ENCODE measurements around the gene BAAT.
"Not testable (repeated sequence)": the region's sequence is repeated elsewhere in the genome, so short reads cannot be mapped to it uniquely, and the experiment has no call there.

The BAAT gene

DNA sequence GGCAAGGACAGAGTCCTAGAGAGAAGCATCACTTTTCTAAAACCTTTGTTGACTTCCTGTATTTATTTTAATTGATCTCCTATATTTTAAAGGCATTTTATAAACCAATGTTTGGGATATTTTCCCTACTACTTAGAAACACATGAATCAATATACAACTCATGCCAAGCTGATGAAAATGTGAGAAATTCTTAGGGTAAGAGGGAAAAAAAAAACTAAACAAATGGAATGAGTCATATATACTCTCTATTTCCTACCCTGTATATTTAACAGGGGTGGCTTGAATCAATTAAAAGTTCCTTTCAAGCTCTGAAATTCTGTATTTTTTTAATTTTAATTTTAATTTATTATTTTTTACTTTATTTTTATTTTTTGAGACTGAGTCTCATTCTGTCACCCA lies 19.6 kb downstream of the BAAT start:
- no peak for DNase-seq (ENCODE audit: extremely low read depth in 1 of 2, low read depth in 1 of 2)

GRCh38 chr9:101362450-101362849 lies 22.4 kb downstream of the BAAT start:
- DNase-seq (ENCODE audit: extremely low read depth in 1 of 2, low read depth in 1 of 2) = no peak

- no peak for DNase-seq (ENCODE audit: extremely low read depth in 1 of 2, low read depth in 1 of 2)
Measured at GRCh38 chr9:101360647-101361046, 24.2 kb downstream of the BAAT start.

DNA sequence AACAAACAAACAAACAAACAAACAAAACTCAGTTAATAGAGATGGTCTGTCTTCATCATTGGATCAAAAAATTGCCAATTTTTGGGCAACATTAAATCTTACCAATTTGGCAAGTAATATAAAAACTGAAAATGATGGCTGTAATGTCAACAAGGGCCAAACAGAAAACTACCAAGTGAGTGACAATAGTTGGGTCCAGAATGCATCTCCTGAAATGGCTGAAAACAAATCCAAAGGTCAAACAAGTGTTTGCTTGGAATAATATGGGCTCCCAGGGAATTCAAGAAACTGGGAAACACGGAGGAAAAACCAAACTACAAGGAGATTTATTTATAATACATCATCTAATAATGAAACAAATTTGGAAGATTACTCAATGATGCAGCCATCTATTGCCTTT lies 25.1 kb downstream of the BAAT start:
- no peak for DNase-seq (ENCODE audit: extremely low read depth in 1 of 2, low read depth in 1 of 2)

DNA sequence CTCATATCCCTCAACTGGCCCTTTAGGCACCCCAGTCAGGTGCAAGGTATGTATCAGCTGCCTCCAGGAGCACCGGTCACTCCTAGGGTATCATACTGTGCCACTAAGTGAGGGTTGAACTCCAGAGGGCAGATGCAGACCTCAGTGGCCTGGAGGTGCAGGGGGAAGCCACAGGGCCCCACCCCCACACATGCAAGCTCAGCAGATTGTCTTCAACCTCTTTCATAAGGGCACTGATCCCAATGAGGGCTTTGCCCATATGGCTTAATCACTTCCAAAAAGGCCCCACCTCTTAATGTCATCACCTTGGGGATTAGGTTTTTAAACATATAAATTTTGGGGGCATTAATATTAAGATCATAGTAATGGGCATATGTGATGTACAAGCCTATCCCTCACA lies 28.2 kb downstream of the BAAT start:
- no peak for DNase-seq (ENCODE audit: extremely low read depth in 1 of 2, low read depth in 1 of 2)

DNA sequence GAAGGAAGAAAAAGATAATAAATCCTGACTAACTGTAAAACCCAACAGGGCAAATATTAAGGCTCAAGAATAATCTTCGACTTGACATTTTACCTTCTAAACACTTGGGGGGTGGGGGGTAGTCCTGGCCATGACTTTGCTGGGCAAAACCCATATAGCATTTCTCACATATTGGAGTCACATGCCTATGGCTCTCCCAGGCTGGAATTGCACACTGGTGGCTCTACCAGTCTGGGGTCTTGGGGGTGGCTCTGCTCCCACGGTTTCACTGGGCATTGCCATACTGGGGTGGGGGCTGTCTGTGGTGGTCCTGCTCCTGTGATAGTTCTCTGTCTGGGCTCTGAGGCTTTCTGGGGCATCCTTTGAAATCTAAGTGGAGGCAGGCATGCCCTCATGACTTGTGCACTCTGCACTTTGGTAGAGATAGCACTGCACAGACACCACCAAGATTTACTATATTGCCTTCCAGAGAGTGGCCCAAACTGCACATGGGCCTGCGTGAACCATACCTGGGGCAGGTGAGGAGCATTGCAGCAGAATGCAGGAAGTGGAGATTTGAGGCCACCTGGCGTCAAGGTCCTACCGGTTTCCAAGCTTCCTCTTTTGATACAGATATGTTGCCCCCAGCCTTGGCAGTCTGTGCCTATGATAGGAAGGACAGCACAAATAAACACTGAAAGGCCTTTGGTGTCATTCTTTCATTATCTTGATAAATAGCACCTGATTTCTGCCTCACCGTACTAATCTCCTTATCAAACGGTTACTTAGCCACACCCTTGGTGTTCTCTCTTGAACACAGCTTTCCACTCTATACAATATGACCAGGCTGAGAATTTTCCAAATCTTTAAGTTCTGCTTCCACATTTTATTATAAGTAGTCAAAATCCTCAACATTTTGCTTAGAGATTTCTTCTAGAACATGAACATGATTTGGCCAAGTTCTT lies 29.8 kb downstream of the BAAT start:
- DNase-seq (ENCODE audit: extremely low read depth in 1 of 2, low read depth in 1 of 2) = no peak

GRCh38 chr9:101354143-101354764 lies 30.6 kb downstream of the BAAT start:
- no peak for DNase-seq (ENCODE audit: extremely low read depth in 1 of 2, low read depth in 1 of 2)

DNA sequence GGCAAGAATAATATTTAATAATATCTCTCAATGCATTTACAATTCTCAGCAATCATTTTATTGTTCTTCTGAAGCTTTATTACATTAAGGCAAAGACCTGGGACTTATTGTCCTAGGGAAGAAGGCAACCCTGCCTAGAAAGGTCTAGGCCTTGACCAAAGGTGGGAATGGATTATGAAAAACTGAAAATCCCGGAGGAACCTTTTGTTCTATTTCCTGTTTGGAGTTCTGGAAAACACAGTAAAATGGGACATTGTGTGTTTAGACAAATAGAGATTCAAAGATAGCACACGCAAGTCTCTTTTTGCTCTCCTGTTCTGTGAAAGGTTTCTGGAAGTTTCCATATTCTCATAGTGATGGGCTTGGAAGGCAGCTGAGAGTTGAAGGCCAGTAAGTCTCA lies 31.1 kb downstream of the BAAT start:
- no peak for DNase-seq (ENCODE audit: extremely low read depth in 1 of 2, low read depth in 1 of 2)

DNA sequence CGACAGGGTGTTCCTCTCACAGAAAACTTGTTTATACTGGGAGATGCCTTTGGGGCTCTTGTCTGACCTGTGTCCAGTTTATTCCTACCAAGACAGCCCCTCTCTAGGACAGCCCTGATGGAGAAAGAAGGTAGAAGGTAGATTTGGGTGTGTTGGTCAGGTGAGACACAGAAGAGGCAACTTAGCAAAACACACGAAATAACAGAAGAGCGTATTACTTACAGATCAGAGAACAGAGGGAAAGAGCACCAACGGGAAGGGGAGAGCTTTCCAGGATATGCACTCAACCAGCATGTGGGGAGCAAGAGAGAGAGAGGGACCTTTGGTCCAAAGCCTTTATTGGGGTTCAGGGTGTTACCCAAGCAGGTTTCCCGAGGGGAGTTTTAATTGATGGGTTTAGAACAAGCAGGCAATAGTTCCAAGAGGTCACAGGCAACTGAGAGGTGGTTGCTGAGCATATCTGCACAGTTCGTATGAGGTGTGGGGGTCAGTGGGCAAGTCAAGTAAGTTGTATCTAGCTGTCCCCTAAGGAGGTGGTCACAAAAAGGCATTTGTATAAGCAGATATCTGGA lies 31.8 kb downstream of the BAAT start:
- no peak for DNase-seq (ENCODE audit: extremely low read depth in 1 of 2, low read depth in 1 of 2)

GRCh38 chr9:101350285-101350684 lies 34.5 kb downstream of the BAAT start:
- DNase-seq (ENCODE audit: extremely low read depth in 1 of 2, low read depth in 1 of 2) = no peak

- no peak for DNase-seq (ENCODE audit: extremely low read depth in 1 of 2, low read depth in 1 of 2)
Measured at GRCh38 chr9:101342595-101342994, 42.2 kb downstream of the BAAT start.

DNA sequence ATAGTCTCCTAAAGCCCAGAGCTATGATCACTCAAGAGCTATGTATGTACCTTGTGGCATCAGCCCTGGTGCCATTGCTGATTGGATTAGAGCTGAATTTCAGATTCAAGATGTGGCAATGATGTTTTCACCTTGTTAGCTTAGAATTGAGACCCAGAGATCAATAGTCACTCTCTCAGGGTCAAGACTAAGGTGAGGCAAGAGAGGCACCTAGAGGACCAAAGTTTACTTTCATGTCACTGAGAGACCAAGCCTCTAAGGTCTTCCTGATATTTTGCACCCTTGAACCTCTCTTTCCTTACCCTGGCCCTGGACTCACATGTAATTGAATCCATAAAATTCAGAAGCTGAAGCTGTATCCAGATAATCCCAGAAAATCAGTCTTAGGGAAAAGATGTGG lies 42.8 kb downstream of the BAAT start:
- no peak for DNase-seq (ENCODE audit: extremely low read depth in 1 of 2, low read depth in 1 of 2)

GRCh38 chr9:101337237-101337636 lies 47.6 kb downstream of the BAAT start:
- DNase-seq (ENCODE audit: extremely low read depth in 1 of 2, low read depth in 1 of 2) = no peak

DNA sequence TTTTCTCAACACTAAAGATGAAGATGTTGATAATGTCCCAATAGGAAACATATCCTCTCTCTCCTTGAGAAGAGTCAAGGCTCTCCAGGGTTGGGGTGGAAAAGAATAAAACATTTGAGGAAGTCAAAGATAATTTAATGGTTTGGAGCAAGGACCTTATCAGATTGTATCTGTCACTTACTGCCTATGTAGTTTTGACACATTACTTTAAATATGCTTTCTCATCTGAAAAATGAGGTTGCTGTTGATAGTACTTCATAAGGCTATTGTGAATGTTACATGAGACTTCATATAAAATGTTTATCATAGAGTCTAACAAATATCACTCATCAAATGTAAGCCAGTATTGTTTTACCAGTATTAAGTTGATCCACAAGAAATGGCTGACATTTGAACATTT lies 48.7 kb downstream of the BAAT start:
- no peak for DNase-seq (ENCODE audit: extremely low read depth in 1 of 2, low read depth in 1 of 2)

DNA sequence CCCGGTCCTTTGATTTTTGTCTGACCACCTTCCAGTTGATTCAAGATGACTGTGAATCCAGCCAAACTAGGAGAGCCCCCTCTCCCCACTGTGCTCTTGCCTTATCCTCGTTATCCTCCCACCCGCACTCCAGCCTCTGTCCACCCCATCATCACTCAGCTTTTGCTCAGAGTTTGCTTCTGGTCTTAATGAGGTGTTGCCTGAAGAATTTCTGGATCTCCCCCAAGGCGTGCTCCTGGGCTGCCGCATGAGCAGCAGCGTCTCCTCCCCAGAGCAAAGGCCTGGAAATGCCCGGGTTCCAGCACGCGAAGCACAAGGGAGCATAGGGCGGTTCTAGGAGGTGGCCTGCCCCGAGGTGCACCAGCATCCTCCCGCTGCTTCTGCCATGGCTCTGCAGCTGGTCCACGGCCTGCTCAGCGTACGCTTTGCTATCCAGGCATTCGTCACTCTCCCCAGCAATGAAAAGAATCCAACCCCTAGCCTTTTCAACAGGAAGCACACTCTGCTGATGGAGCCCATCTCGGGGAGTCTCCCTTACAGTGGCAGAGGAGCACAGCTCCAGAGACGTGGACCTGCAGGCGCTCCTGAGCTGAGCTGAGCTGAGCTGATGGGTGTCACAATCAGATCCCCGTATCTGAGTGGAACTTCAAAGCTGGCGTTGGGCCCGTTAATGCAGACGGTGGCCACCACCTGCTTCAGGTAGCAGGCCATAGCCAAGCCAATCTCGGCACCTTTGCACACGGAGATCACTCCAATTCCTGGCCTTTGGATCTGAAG lies 50.7 kb downstream of the BAAT start:
- no peak for DNase-seq (ENCODE audit: extremely low read depth in 1 of 2, low read depth in 1 of 2)

DNA sequence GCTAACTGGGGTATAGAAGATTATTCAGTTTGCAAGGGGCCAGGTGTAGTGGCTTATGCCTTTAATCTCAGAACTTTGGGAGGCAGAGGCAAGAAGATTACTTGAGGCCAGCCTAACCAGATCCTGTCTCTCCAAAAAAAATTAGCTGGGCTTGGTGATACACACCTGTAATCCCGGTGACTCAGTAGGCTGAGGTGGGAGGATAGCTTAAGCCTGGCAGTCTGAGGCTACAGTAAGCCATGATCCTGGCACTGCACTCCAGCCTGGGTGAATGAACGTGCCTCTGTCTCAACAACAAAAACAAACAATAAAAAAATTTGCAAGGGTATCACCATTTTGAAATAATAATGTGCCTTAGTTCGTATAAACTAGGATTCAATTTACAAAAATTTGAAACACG lies 51.3 kb downstream of the BAAT start:
- no peak for DNase-seq (ENCODE audit: extremely low read depth in 1 of 2, low read depth in 1 of 2)

DNA sequence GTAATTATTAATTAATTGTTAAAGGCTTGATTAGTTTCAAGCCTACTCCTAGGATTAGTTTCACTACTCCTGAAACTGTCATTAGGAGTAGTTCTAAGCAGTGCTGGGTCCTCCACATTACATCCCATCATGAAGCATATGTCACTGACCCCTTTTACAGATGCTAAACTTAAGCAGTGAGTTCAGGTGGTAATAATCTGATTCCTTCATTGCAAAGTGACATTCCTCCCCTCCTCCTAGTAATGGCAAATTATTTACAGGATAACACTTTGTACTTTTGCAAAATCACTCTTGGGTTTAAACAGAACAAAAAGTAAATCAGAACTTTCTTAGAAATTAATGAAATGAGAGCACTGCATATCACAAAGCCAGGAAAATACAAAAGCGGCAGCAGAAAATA lies 52.4 kb downstream of the BAAT start:
- DNase-seq (ENCODE audit: extremely low read depth in 1 of 2, low read depth in 1 of 2) = no peak

GRCh38 chr9:101327422-101327909 lies 57.3 kb downstream of the BAAT start:
- not testable (repeated sequence) for DNase-seq (ENCODE audit: extremely low read depth in 1 of 2, low read depth in 1 of 2)

DNA sequence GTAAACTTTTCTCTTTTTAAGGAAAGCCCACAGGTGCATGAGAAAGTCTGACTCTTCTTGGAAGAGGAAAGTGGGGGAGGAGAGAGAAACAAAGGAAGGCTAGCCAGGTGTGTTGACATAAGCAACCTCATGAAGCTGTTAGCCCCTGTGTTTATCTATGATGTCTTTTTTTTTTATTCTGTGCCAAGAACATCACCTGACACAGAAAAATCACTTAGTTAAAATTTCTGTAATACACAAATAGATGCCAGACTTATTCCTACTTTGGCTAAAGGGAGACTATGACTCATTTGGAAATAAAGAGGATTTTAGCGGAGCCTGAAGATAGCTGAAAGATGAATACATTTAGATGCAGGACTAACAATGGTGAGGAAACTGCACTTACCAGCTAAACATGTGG lies 58.3 kb downstream of the BAAT start:
- no peak for DNase-seq (ENCODE audit: extremely low read depth in 1 of 2, low read depth in 1 of 2)

- DNase-seq (ENCODE audit: extremely low read depth in 1 of 2, low read depth in 1 of 2) = no peak
Measured at GRCh38 chr9:101326035-101326434, 58.8 kb downstream of the BAAT start.

DNA sequence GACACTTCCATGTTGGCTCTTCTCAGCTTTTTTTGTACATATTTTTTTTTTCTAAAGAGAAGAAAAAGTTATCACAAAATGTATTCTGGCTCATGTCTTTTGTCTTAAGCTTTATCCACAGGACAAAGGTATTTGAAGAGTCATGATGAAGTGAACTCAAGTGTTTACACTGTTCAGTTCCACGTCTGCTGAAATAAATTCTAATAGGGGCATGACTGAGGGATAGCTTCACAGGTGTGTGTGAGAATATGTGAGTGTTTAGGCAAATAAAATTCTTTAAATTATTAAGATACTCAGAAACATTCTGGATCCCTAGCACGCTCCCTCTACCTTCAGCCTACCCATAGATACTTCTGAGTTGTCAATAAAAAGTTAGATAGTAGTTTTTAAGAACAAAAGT lies 59.8 kb downstream of the BAAT start:
- no peak for DNase-seq (ENCODE audit: extremely low read depth in 1 of 2, low read depth in 1 of 2)
